Neuron (in vitro differentiated cells): ENCODE data around the gene CDH26.

Source experiments
- H2AFZ ChIP-seq: one replicate; pipeline ENCODE4 v1.6.1; 2013; ENCODE audit warnings: low read depth, mild to moderate bottlenecking, inconsistent platforms, low read length, moderate library complexity
- H3K27me3 ChIP-seq: one replicate; pipeline ENCODE4 v1.6.1; 2013; ENCODE audit warnings: low read length; ENCODE audit not compliant: insufficient read depth
- H3K36me3 ChIP-seq: one replicate; pipeline ENCODE4 v1.6.1; 2013; ENCODE audit warnings: low read length; ENCODE audit not compliant: insufficient read depth
- H3K4me1 ChIP-seq: one replicate; pipeline ENCODE4 v1.6.1; 2013; ENCODE audit warnings: low read length; ENCODE audit not compliant: insufficient read depth
- H3K4me3 ChIP-seq: 2 replicates; pipeline ENCODE4 v1.5.1; 2013; ENCODE audit warnings: mild to moderate bottlenecking, low read length, moderate library complexity
- H3K9me3 ChIP-seq: one replicate; pipeline ENCODE4 v1.6.1; 2013; ENCODE audit warnings: low read length

Gene CDH26

DNA sequence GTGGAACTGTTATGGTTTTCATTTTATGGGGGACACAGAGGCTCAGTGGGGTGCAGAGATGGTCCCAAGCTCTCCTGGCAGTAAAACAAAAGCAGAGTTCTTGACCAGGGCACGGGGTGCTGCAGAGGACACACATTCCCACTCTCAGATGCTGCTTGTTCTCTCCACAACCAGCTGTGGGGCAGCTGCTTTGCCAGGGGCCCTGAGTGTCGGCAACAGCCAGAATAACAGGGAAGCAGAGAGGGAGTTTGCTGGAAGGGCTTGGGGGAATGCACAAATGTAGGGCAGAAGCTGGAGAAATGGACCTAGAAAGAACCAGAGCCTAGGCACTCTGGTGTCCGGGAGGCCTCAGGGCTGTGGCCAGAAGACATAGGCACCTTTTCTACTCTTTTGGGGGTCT lies 93.7 kb downstream of the CDH26 start:
- no peaks in the 10 kb centered on the region for H3K27me3 ChIP-seq
- H3K4me3 ChIP-seq: no peak overlapping the region

DNA sequence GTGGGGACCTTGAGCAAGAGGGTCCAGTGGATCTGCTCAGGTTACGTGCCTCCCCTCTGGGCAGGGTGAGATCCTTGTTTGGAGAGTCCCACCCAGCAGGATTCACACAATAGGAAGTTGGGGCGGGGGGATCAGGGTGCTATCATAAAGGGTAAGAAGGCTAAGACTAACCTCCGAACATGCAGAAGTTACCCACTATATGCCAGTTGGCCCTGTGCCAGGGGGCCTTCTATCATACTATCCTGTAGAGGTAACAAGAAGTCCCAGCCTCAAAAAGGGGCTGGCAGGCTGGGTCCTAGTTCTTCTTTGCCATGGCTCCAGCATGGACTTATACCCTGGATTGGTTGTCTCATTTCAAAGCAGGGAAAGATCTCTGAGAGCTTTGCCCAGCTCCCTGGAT lies 94.1 kb downstream of the CDH26 start:
- Histone ChIP-seq H3K36me3 (no peaks in the 10 kb centered on the region), H3K4me1 (no peaks in the 10 kb centered on the region), H3K27me3 (no peaks in the 10 kb centered on the region), H2AFZ (no peak overlapping the region), H3K9me3 (no peaks in the 10 kb centered on the region), H3K4me3 (no peak overlapping the region)

More for the DNA sequence above, 93.7 kb downstream of the CDH26 start:
- H3K36me3 ChIP-seq: no peaks in the 10 kb centered on the region
- no peaks in the 10 kb centered on the region for H3K4me1 ChIP-seq
- no peak overlapping the region for H2AFZ ChIP-seq
- no peaks in the 10 kb centered on the region for H3K9me3 ChIP-seq

DNA sequence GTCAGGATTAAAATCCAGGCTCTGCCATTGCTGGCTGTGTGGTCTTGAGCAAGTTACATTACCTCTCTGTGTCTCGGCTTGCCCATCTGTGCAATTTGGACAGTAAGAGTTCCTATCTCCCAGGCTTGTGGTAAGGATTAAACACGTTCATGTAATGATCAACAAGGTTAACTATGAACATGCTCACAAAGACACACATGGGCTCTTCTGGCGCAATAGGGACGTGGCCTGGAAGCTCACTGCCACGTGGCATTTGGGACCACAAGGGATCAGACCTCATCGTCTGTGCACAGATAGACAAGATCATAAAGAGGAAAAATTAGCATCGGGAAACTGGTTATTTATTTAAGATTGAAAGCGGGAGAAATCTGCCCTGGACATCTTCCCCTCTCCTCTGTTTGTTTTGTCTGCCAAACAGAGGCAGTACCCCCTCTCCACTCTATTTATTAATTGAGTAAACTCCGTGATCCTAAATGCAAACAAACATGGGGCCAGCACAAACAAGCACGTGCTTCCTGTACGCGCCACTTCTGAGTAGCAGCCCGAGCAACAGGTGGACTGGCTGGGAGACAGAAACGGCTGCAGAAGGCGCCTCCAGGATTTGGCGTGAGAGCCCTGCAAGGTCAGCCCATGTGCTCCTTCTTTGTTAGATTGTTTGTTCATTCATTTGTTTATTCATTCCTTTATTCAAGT lies 95.0 kb downstream of the CDH26 start:
- no peak overlapping the region for H2AFZ ChIP-seq
- no peaks in the 10 kb centered on the region for H3K36me3 ChIP-seq
- H3K4me3 ChIP-seq: no peak overlapping the region
- H3K27me3 ChIP-seq: no peaks in the 10 kb centered on the region
- H3K4me1 ChIP-seq: peaks cover 3% of the 10 kb centered on the region
- no peaks in the 10 kb centered on the region for H3K9me3 ChIP-seq

DNA sequence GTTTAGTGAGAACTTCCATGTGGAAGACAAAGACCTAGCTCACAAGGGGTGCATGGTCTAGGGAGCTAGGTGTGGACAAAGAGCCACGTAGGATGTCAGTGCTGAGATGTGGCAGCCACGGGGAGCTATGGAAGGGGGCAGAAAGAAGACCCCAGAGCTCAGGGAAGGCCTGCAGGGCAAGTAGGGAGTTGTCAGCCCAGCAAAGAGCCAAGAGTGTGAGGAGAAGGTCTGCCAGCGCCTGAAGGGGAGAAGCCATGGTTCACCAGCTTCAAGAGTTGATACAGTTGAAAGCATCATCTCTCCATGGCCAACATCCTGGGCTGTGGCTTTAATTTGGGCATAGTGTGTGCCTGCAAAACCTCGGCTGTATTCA lies 95.6 kb downstream of the CDH26 start:
- no peak overlapping the region for H2AFZ ChIP-seq
- H3K9me3 ChIP-seq: no peaks in the 10 kb centered on the region
- H3K27me3 ChIP-seq: no peaks in the 10 kb centered on the region
- H3K4me1 ChIP-seq: peaks cover 6% of the 10 kb centered on the region
- H3K36me3 ChIP-seq: no peaks in the 10 kb centered on the region
- no peak overlapping the region for H3K4me3 ChIP-seq

DNA sequence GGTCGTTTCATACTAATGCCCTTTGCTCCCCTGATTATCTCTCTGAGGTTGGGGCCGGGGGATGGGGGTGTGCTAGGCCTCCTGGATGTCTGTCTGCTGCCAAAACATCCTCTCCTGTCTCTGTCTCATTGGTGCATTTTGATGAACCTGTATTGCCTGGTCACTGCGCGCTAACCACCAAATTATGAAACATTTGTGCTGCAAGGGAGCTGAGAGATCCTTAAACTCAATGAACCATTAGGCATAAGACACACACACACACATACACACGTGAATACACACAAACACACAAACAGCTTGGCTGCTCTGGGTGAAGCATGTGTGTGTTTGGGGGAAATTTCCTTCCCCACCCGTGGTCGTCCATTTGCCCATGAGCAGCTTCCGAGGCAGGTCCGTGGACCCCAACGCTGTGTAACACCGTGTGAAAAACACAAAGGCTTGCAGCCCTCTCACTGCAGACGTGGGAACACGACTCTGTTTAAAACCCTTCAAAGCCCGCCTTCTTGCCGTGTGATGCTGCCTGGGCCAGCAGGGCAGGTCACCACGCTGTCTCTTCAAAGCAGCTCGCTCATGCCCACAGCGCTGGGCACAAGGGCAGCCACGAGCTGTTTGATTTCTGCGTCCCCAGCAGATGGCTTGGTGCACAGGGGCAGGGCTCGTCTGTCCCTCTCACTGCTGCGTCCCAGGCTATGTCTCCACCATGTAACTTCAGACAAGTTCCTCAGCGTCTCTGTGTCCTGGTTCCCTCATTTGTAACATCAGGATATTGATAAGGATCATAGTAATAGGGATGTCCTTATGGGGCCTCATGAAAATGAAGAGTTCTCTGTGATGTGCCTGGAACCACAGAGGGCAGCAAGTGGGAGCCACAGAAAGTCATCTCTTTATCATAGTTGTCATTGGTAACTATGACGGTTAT lies 96.8 kb downstream of the CDH26 start:
- no peak overlapping the region for H2AFZ ChIP-seq
- no peaks in the 10 kb centered on the region for H3K27me3 ChIP-seq
- peaks cover 6% of the 10 kb centered on the region for H3K4me1 ChIP-seq
- no peak overlapping the region for H3K4me3 ChIP-seq
- no peaks in the 10 kb centered on the region for H3K9me3 ChIP-seq
- H3K36me3 ChIP-seq: no peaks in the 10 kb centered on the region

DNA sequence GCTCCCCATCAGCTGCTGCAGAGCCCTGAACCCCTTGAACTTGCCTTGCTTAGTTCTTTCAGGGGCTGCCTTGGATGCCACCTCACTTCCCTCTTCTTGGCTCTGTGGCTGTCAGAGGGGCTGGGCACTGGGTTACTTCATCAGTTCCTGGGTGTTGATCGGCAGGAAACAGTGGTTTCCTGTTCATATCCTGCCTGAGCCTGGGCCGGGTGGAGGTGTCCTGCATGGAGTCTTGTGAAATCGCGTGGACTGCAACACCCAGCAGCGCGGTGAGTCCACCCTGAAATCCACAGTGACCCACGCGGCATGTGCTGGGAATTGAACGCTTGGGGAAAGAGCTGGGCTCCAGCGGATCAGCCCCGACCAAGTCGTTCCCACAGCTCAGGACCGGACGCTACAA lies 97.5 kb downstream of the CDH26 start:
- H3K27me3 ChIP-seq: no peaks in the 10 kb centered on the region
- no peaks in the 10 kb centered on the region for H3K9me3 ChIP-seq
- no peak overlapping the region for H2AFZ ChIP-seq
- no peaks in the 10 kb centered on the region for H3K36me3 ChIP-seq
- H3K4me1 ChIP-seq: peaks cover 6% of the 10 kb centered on the region
- no peak overlapping the region for H3K4me3 ChIP-seq

DNA sequence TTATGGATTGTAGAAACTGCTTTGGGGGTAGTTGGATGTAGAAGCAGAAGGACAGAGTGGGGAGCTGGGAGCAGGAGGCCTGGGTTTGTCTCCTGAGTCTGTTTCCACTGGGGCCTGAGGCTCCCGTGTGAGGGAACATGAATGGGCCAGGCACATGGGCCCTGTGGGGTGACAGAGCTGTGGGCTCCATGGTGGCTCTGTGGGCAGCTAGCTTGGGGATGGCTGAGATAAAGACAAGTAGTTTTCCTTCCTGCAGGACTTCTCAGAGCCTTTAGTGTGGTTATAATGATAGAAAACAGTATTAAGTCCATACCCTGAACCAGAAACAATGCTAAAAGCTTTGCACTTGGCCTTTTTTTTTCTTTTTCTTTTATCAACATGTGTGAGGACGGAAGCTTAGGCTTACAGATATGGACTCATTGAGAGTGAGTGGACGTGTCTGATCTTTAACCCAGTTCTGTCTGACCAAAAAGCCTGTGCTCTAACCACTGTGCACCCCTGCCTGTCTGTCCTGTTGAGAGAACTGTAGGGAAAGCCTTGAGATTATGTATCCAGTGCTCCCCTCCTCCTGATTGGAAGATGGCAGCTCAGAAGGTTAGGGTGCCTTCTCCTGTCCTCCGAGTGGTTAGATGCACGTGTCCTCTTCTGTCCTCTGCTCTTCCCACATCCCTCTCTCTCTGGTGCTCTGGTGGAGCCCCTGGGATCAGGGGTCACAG lies 98.3 kb downstream of the CDH26 start:
- H3K9me3 ChIP-seq: no peaks in the 10 kb centered on the region
- H3K4me3 ChIP-seq: no peak overlapping the region
- no peaks in the 10 kb centered on the region for H3K27me3 ChIP-seq
- peaks cover 6% of the 10 kb centered on the region for H3K4me1 ChIP-seq
- no peaks in the 10 kb centered on the region for H3K36me3 ChIP-seq
- H2AFZ ChIP-seq: no peak overlapping the region

DNA sequence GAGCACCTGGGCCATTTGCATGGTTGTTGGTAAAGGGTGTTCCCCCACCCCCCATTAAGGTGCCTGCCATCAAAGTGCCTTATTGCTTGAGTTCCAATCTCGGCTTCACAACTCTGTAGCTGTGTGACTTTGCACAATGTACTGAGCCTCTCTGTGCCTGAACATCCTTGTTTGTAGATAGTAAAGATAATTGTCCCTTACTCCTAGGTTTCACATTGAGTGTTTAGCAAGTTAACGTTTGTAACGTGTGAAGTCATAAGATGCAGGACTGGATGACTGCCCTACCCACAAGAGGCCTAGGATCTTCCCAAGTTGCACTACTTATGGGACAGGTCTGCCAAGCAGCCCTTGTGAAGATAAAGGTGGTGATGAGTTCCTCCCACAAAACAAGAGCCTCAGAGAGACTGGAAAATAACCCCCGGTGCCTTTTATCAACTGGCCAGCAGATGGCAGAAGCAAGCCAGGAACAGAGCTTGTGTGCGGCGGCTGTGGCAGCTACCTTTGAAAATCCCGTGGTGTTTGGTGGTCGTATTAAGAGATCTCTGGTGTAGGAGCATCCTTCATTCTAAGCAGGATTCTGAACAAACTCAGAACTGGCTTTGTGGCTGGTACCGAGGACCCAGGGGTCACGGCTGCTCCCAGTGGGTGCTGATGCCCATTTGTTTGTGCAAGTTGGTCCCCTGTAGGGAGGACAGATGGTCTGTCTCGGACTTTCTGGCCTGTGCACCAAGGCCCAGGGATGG lies 99.1 kb downstream of the CDH26 start:
- peaks cover 6% of the 10 kb centered on the region for H3K4me1 ChIP-seq
- no peak overlapping the region for H2AFZ ChIP-seq
- H3K27me3 ChIP-seq: no peaks in the 10 kb centered on the region
- H3K36me3 ChIP-seq: no peaks in the 10 kb centered on the region
- no peaks in the 10 kb centered on the region for H3K9me3 ChIP-seq
- H3K4me3 ChIP-seq: no peak overlapping the region

DNA sequence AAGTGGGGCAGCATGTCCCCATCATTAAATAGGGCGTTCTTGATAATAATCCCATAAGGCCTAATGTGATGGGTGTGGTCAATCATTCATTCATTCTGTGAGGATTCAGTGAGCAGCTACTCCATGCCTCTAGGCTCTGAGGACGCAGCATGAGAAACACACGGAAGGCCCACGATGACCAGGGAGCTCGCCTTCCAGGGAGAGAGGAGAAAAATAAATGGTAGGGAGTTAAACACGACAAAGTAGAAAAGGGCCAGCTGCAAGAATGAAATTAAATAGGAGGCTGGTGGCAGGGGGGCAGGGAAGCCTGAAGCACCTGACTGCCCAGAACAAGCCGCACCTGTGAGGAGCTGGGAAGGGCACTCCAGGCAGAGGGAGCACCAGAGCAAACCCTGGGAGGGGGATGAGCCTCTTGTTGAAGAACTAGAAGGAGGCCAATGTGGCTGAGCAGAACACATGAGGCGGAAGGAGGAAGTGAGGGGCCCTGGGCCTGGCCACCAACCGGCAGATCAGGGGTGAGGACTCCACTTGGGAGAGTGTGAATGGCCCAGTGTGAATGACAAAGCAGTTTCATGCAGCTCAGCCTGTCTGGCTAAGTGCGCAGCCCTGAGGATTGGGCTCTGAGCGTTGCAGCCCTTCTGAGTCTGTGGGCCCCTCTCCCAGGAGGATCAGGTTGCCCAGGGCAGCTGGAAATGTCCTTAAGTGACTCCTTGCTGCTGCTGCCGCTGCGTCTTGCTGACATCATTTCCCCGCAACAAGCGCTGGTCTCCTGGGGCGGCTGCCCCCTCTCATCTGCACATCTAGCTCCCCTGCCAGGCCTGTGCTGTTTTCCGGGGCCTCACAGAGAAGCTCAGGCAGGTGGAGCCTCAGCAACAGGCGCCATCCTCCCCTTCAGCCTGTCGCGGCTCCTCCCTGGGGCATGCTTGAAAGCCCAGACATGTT lies 99.9 kb downstream of the CDH26 start:
- Histone ChIP-seq H3K4me3 (no peak overlapping the region), H3K9me3 (no peaks in the 10 kb centered on the region), H3K36me3 (no peaks in the 10 kb centered on the region), H2AFZ (peak overlapping the region; percentile 5), H3K4me1 (peaks cover 6% of the 10 kb centered on the region), H3K27me3 (no peaks in the 10 kb centered on the region)

DNA sequence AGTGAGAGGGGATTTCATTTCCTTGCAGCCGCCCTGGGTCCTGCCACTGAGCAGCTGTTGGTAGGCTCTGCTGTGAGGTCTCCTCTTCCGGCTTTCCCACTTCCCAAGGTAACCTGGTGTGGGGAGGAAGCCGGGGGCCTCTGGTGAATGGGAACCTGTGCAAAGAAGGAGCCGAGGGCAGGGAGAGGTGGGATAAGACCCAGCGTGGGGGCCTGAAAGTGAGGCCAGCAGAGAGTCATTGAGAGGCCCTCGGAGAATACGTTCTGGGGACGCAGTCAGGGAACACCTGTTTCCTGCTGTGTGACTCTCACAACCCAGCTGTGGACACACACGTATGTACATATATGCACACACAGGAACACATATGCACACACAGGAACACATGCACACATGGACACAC lies 100.7 kb downstream of the CDH26 start:
- H3K9me3 ChIP-seq: no peaks in the 10 kb centered on the region
- peak overlapping the region; percentile 5 for H2AFZ ChIP-seq
- no peak overlapping the region for H3K4me3 ChIP-seq
- H3K27me3 ChIP-seq: no peaks in the 10 kb centered on the region
- H3K4me1 ChIP-seq: peaks cover 6% of the 10 kb centered on the region
- no peaks in the 10 kb centered on the region for H3K36me3 ChIP-seq

DNA sequence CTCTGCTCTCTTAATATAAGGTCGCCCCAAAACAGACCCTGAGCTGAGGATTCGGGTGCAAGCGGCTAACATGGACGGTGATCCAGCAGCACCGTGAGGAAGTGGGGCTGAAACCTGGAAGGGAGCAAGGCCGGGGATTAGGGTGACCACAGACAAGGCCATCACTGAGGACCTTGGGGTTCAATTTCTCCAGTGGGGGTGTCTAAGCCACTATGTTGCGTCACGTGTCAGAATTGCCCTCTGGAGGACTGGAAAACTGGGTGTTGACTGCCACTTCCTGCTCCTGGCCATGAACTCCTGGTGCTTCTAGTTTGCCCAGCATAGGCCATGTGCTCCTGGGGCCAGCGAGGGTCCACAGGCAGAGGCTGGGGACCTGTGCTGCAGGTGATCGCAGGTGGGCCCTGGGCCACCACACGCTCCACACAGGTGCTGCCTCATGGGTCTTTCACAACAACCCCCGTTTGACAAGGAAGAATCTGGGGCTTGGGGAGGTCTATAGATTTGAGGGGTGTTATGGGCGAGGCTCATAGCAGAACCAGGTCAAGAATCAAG lies 101.9 kb downstream of the CDH26 start:
- peaks cover 6% of the 10 kb centered on the region for H3K4me1 ChIP-seq
- no peaks in the 10 kb centered on the region for H3K27me3 ChIP-seq
- no peak overlapping the region for H3K4me3 ChIP-seq
- H3K9me3 ChIP-seq: no peaks in the 10 kb centered on the region
- H3K36me3 ChIP-seq: no peaks in the 10 kb centered on the region
- H2AFZ ChIP-seq: no peak overlapping the region

DNA sequence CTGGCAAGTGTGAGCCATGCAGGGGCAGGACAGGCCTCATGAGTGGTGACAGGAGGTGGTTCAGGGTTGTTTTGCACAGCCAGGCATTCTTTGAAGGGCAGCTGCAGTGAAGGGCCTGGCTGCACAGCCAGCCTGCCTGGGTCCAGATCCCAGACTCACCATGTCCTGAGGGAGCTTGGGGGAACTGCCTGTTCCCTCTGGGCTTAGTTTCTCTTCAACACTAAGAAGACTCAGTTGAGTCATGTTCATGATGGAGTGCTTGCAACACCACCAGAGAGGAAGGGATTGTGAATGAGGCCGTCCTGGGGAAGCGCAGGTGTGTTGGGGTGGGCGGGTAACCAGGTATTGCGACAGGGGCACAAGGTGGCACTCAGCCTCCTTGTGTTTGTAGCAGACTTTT lies 102.4 kb downstream of the CDH26 start:
- peaks cover 6% of the 10 kb centered on the region for H3K4me1 ChIP-seq
- H3K4me3 ChIP-seq: no peak overlapping the region
- H3K9me3 ChIP-seq: no peaks in the 10 kb centered on the region
- no peak overlapping the region for H2AFZ ChIP-seq
- no peaks in the 10 kb centered on the region for H3K36me3 ChIP-seq
- no peaks in the 10 kb centered on the region for H3K27me3 ChIP-seq
